ENCODE data around the gene KNOP1.

- TF ChIP-seq, protein P1, sequence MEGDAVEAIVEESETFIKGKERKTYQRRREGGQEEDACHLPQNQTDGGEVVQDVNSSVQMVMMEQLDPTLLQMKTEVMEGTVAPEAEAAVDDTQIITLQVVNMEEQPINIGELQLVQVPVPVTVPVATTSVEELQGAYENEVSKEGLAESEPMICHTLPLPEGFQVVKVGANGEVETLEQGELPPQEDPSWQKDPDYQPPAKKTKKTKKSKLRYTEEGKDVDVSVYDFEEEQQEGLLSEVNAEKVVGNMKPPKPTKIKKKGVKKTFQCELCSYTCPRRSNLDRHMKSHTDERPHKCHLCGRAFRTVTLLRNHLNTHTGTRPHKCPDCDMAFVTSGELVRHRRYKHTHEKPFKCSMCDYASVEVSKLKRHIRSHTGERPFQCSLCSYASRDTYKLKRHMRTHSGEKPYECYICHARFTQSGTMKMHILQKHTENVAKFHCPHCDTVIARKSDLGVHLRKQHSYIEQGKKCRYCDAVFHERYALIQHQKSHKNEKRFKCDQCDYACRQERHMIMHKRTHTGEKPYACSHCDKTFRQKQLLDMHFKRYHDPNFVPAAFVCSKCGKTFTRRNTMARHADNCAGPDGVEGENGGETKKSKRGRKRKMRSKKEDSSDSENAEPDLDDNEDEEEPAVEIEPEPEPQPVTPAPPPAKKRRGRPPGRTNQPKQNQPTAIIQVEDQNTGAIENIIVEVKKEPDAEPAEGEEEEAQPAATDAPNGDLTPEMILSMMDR (IDR thresholded peaks at IDR 0.05 in 4 of 5, conservative IDR thresholded peaks at IDR 0.05 in 1 of 5) = no peak
- TF ChIP-seq POLR2A (IDR thresholded peaks at IDR 0.05) = no peak
These were observed 40.0 kb upstream of the KNOP1 start for GRCh38 chr16:19757762-19758595.
